Endothelial cell of umbilical vein (primary cell): ENCODE results near the gene EFCAB5. TPM values are rescaled to one million over a fixed set of nuclear protein-coding genes. Genes with fewer than 3 reads are reported as not detected.

Experiments
- BruUV-seq: library from RNA; stranded (reverse); fragments of 400-500 nt; replicated peaks from 2 replicates; lab custom pipeline; 2021; lab: Mats Ljungman, UMichigan
- CTCF ChIA-PET: fragments of 300-600, 350-600 bp; sonication (Branson Sonifier 250); formaldehyde crosslinking; loops from one replicate; lab custom pipeline; 2021; ENCODE audit warnings: antibody characterized with exemption, inconsistent platforms; lab: Charles Lee
- POLR2A ChIA-PET: fragments of 300-600, 350-600 bp; sonication (Branson Sonifier 250); formaldehyde crosslinking; loops from one replicate; lab custom pipeline; 2021; ENCODE audit warnings: antibody characterized with exemption, inconsistent platforms; lab: Charles Lee
- DNase-seq: peaks from one replicate; pipeline ENCODE4 v3.0.0-alpha.2; 2011; ENCODE audit warnings: low read depth, low spot score
- FAIRE-seq: peaks from 2 replicates; lab custom pipeline; 2011; peaks lifted over from hg19 to GRCh38; lab: Jason Lieb, UNC
- H2AFZ ChIP-seq: 2 replicates; pipeline ENCODE4 v1.6.0; 2012; ENCODE audit warnings: low read depth, low read length, control low read depth, inconsistent platforms
- H3K27ac ChIP-seq: 2 replicates; pipeline ENCODE4 v1.5.1; 2011; ENCODE audit warnings: low read depth, mild to moderate bottlenecking, control low read depth, low read length, moderate library complexity; ENCODE audit not compliant: insufficient read depth
- H3K27me3 ChIP-seq, 2 experiments: 2 replicates each; pipeline versions ENCODE4 v1.6.0 to v1.6.1; 2011; ENCODE audit warnings: low read length in 2 of 2, mixed read lengths in 1 of 2; ENCODE audit not compliant: control insufficient read depth in 2 of 2, insufficient read depth in 2 of 2
- H3K36me3 ChIP-seq, 2 experiments: 2 replicates in 1 of 2; 3 replicates in 1 of 2; pipeline ENCODE4 v1.5.1; 2011; ENCODE audit warnings: low read length in 2 of 2, mild to moderate bottlenecking in 1 of 2, moderate library complexity in 1 of 2; ENCODE audit not compliant: control insufficient read depth in 2 of 2, insufficient read depth in 2 of 2; ENCODE audit errors: extremely low read depth in 1 of 2
- H3K4me1 ChIP-seq: 3 replicates; pipeline ENCODE4 v1.5.1; 2011; ENCODE audit warnings: mild to moderate bottlenecking, low read length; ENCODE audit not compliant: control insufficient read depth, insufficient read depth; ENCODE audit errors: extremely low read depth
- H3K4me2 ChIP-seq: 2 replicates; pipeline ENCODE4 v1.6.1; 2011; ENCODE audit warnings: low read length, control low read depth, mixed read lengths; ENCODE audit not compliant: insufficient read depth
- H3K4me3 ChIP-seq, 3 experiments: fragments of 200-600 bp in 1 of 3; sonication (generic), shearing (Covaris generic) in 1 of 3; replicated peaks in 1 of 3; 2 replicates each; pipeline ENCODE4 v1.5.1; 2011 to 2016; ENCODE audit warnings: control low read depth in 3 of 3, low read length in 3 of 3, mild to moderate bottlenecking in 2 of 3, inconsistent platforms in 1 of 3, low read depth in 1 of 3, moderate library complexity in 1 of 3; ENCODE audit not compliant: insufficient read depth in 1 of 3
- H3K79me2 ChIP-seq: 2 replicates; pipeline ENCODE4 v1.6.0; 2012; ENCODE audit warnings: low read length, inconsistent platforms; ENCODE audit not compliant: control insufficient read depth, insufficient read depth
- H3K9ac ChIP-seq: replicated peaks from 2 replicates; pipeline ENCODE3; 2011; ENCODE audit warnings: low read length, control low read depth; ENCODE audit not compliant: insufficient read depth; ENCODE audit errors: extremely low read depth
- H3K9me1 ChIP-seq: replicated peaks from 3 replicates; pipeline ENCODE4 v1.6.0; 2011; ENCODE audit warnings: mild to moderate bottlenecking, low read length; ENCODE audit not compliant: control insufficient read depth, insufficient read depth; ENCODE audit errors: extremely low read depth
- H3K9me3 ChIP-seq: replicated peaks from 2 replicates; pipeline ENCODE4 v1.5.1; 2012; ENCODE audit warnings: low read length, inconsistent platforms; ENCODE audit not compliant: control insufficient read depth, insufficient read depth
- H4K20me1 ChIP-seq: replicated peaks from 2 replicates; pipeline ENCODE3; 2011; ENCODE audit warnings: mild to moderate bottlenecking, low read length; ENCODE audit not compliant: control insufficient read depth, insufficient read depth; ENCODE audit errors: extremely low read depth
- CTCF ChIP-seq, 2 donors: IDR thresholded peaks; 1 replicate in 1 of 2; 2 replicates in 1 of 2; pipeline ENCODE4 v1.5.1; 2011; ENCODE audit warnings: low read length in 2 of 2, mild to moderate bottlenecking in 2 of 2, moderate library complexity in 2 of 2, control low read depth in 1 of 2, inconsistent platforms in 1 of 2, low read depth in 1 of 2; ENCODE audit not compliant: insufficient read depth in 1 of 2; ENCODE audit errors: extremely low read depth in 1 of 2
- EZH2 ChIP-seq: IDR thresholded peaks from 2 replicates; pipeline ENCODE4 v1.6.1; 2012; ENCODE audit warnings: borderline replicate concordance, low read depth, mild to moderate bottlenecking, moderate library complexity, low read length, inconsistent platforms; ENCODE audit not compliant: severe bottlenecking
- FOS ChIP-seq: IDR thresholded peaks from 2 replicates; pipeline ENCODE4 v1.6.1; 2011; ENCODE audit warnings: mild to moderate bottlenecking, low read length, moderate library complexity, borderline replicate concordance; ENCODE audit not compliant: insufficient read depth
- GATA2 ChIP-seq: IDR thresholded peaks from 2 replicates; pipeline ENCODE4 v1.7.0; 2011; ENCODE audit warnings: low read depth, mild to moderate bottlenecking, moderate library complexity, mixed read lengths, low read length; ENCODE audit not compliant: insufficient read length, insufficient read depth
- JUN ChIP-seq: IDR thresholded peaks from 2 replicates; pipeline ENCODE4 v1.6.1; 2011; ENCODE audit warnings: borderline replicate concordance, low read depth; ENCODE audit not compliant: insufficient read length, insufficient read depth
- MAX ChIP-seq: IDR thresholded peaks from 2 replicates; pipeline ENCODE4 v1.6.1; 2011; ENCODE audit not compliant: insufficient read depth, insufficient read length
- MYC ChIP-seq: IDR thresholded peaks from one replicate; pipeline ENCODE4 v1.6.1; 2011; ENCODE audit warnings: mild to moderate bottlenecking, low read depth, low read length
- POLR2A ChIP-seq: IDR thresholded peaks from 2 replicates; pipeline ENCODE4 v1.6.1; 2012; ENCODE audit warnings: low read depth, mild to moderate bottlenecking, control low read depth, low read length
- POLR2AphosphoS5 ChIP-seq: IDR thresholded peaks from 2 replicates; pipeline ENCODE4 v1.6.1; 2012; ENCODE audit warnings: low read depth, mild to moderate bottlenecking, control low read depth, low read length, moderate library complexity; ENCODE audit not compliant: insufficient read depth
- dilution Hi-C: fragments of 300-500 bp; cut with MboI; formaldehyde crosslinking; loops from one replicate; pipeline ENCODE4 v1.15.0; 2019; ENCODE audit warnings: low sequenced_read_pairs; ENCODE audit not compliant: extremely low pct_ligation_motif_present
- intact Hi-C: fragments of 100-400 bp; cut with micrococcal nuclease; formaldehyde crosslinking; loops from one replicate; pipeline ENCODE4 v1.10.0; 2022
- microRNA counts: library from miRNA; unstranded; fragments of <30 nt; microRNA quantifications from one replicate; lab custom pipeline; 2016
- microRNA-seq: library from miRNA; unstranded; fragments of <30 nt; microRNA quantifications from one replicate; pipeline ENCODE4 v1.2.0, GENCODE V29; 2021; ENCODE audit warnings: borderline number of aligned reads, borderline replicate concordance
- polyA plus RNA-seq, 4 experiments: library from polyadenylated mRNA; depleted of rRNA in 3 of 4; stranded (reverse) in 3 of 4; unstranded in 1 of 4; fragments of >200 nt; gene quantifications; 2 replicates each; pipeline versions ENCODE4 v1.2.1 to v1.2.3, GENCODE V29; 2011 to 2012; ENCODE audit warnings: missing spikeins in 1 of 4
- small RNA-seq: library from RNA; depleted of rRNA; stranded (forward); fragments of <200 nt; gene quantifications from one replicate; pipeline ENCODE3, GENCODE V24; 2012; ENCODE audit warnings: low replicate concordance, low read depth; ENCODE audit not compliant: insufficient read depth, insufficient read length
- total RNA-seq: library from RNA; stranded (reverse); gene quantifications from 2 replicates; pipeline ENCODE4 v1.2.3, GENCODE V29; 2021

Gene EFCAB5
- total and polyA plus RNA-seq, 2 donors (not counting 3 experiments of a cell fraction or from before 2014, with no cell fraction given) = 0.04 to 0.40 TPM

GRCh38 chr17:30155389-30155788 is 214.0 kb downstream of the EFCAB5 start:
- no peaks in the 10 kb centered on the region for H3K4me1 ChIP-seq

More at GRCh38 chr17:30155389-30155788, 214.0 kb downstream of the EFCAB5 start:
- H3K4me2 ChIP-seq = no peak overlapping the region
- ChIA-PET CTCF (no interaction called here), POLR2A (no interaction called here)
- no peak overlapping the region for H3K4me3 ChIP-seq
- no peaks in the 10 kb centered on the region for H3K36me3 ChIP-seq
- H3K27ac ChIP-seq = no peak overlapping the region
- dilution Hi-C loops = no loop called here
- no peak overlapping the region for H3K9ac ChIP-seq
- no peak for FAIRE-seq
- intact Hi-C loops = no loop called here
- no TSS peak for BruUV-seq
- peaks cover 2% of the 10 kb centered on the region for H4K20me1 ChIP-seq
- H3K27me3 ChIP-seq = no peaks in the 10 kb centered on the region
- peaks cover 65% of the 10 kb centered on the region for H3K79me2 ChIP-seq
- H3K9me1 ChIP-seq = no peaks in the 10 kb centered on the region
- TF ChIP-seq JUN (no peak), GATA2 (no peak), POLR2AphosphoS5 (no peak), MAX (no peak), EZH2 (no peak), POLR2A (no peak), CTCF (IDR thresholded peaks at IDR 0.05; ENCODE audit: extremely low read depth in 1 of 2, insufficient read depth in 1 of 2, low read depth in 1 of 2, low read length in 2 of 2) (no peak), MYC (no peak), FOS (no peak)
- no peak overlapping the region for H2AFZ ChIP-seq
- DNase-seq = no peak
- H3K9me3 ChIP-seq = no peaks in the 10 kb centered on the region

MicroRNA genes within 50 kb of the gene (microRNA counts, 767-probe panel; counts per million panel counts)
- 723 counts per million, percentile 96 among the panel's probes with 10 or more counts for microRNA hsa-miR-3184-5p (lab: Ali Mortazavi, UCI)
- microRNA hsa-miR-423-3p (lab: Ali Mortazavi, UCI) = 723 counts per million, percentile 96 among the panel's probes with 10 or more counts
- microRNA hsa-miR-423-5p (lab: Ali Mortazavi, UCI) = 723 counts per million, percentile 96 among the panel's probes with 10 or more counts

Small RNA genes within 50 kb of the gene (microRNA-seq; reads per million reads assigned to microRNA genes)
- gene MIR423 = not detected

Small RNA genes within 50 kb of the gene (small RNA-seq; reads per million reads assigned to genes)
- gene AC104984.5 (not detected), gene RNY4P13 (not detected)

Other genes with a start within 250 kb of the EFCAB5 start
- gene SSH2, start 11.4 kb upstream of the EFCAB5 start, total RNA-seq = 52.1 and 60.9 TPM in 2 replicates
- 23.2 and 24.6 TPM in 2 replicates for gene SSH2, start 11.4 kb upstream of the EFCAB5 start, polyA plus RNA-seq
- gene NSRP1, start 175.2 kb downstream of the EFCAB5 start, total RNA-seq = 28.4 and 29.1 TPM in 2 replicates
- 6.9 and 11.2 TPM in 2 replicates for gene NSRP1, start 175.2 kb downstream of the EFCAB5 start, polyA plus RNA-seq